Keratinocyte (primary cell): ENCODE data around the gene QRSL1. TPM values are rescaled to one million over a fixed set of nuclear protein-coding genes. Genes with fewer than 3 reads are reported as not detected.

Experiments
- DNase-seq: peaks from one replicate; pipeline ENCODE4 v3.0.0-alpha.2; 2011; ENCODE audit warnings: low read depth, missing footprints, low spot score
- FAIRE-seq: peaks from 2 replicates; lab custom pipeline; 2011; peaks lifted over from hg19 to GRCh38; lab: Jason Lieb, UNC
- H2AFZ ChIP-seq: 2 replicates; pipeline ENCODE4 v1.6.0; 2012; ENCODE audit warnings: low read length, control low read depth, inconsistent platforms; ENCODE audit not compliant: control insufficient read depth
- H3K27ac ChIP-seq: 2 replicates; pipeline ENCODE4 v1.5.1; 2011; ENCODE audit warnings: low read length; ENCODE audit not compliant: control insufficient read depth, insufficient read depth
- H3K27me3 ChIP-seq: 3 replicates; pipeline ENCODE4 v1.6.0; 2011; ENCODE audit warnings: low read length; ENCODE audit not compliant: control insufficient read depth, insufficient read depth; ENCODE audit errors: extremely low read depth
- H3K36me3 ChIP-seq, 2 experiments: 2 replicates in 1 of 2; 3 replicates in 1 of 2; pipeline ENCODE4 v1.5.1; 2011; ENCODE audit warnings: low read length in 2 of 2, mild to moderate bottlenecking in 1 of 2; ENCODE audit not compliant: control insufficient read depth in 2 of 2, insufficient read depth in 2 of 2; ENCODE audit errors: extremely low read depth in 1 of 2
- H3K4me1 ChIP-seq: 3 replicates; pipeline ENCODE4 v1.5.1; 2011; ENCODE audit warnings: low read length; ENCODE audit not compliant: control insufficient read depth, insufficient read depth; ENCODE audit errors: extremely low read depth
- H3K4me2 ChIP-seq: 3 replicates; pipeline ENCODE4 v1.6.0; 2011; ENCODE audit warnings: low read depth, low read length; ENCODE audit not compliant: control insufficient read depth, insufficient read depth; ENCODE audit errors: extremely low read depth
- H3K4me3 ChIP-seq, 3 experiments: fragments of 200-600 bp in 1 of 3; sonication (generic) in 1 of 3; 2 replicates in 2 of 3; 3 replicates in 1 of 3; pipeline ENCODE4 v1.5.1; 2011 to 2016; ENCODE audit warnings: low read length in 3 of 3, mild to moderate bottlenecking in 3 of 3, control low read depth in 2 of 3, inconsistent platforms in 1 of 3, low read depth in 1 of 3, mixed read lengths in 1 of 3, mixed run types in 1 of 3, moderate library complexity in 1 of 3; ENCODE audit not compliant: control insufficient read depth in 2 of 3, insufficient read depth in 2 of 3; ENCODE audit errors: extremely low read depth in 1 of 3
- H3K79me2 ChIP-seq: 2 replicates; pipeline ENCODE4 v1.6.0; 2012; ENCODE audit warnings: low read length; ENCODE audit not compliant: control insufficient read depth, insufficient read depth
- H3K9ac ChIP-seq: 3 replicates; pipeline ENCODE4 v1.6.0; 2011; ENCODE audit warnings: low read length; ENCODE audit not compliant: control insufficient read depth, insufficient read depth; ENCODE audit errors: extremely low read depth
- H3K9me1 ChIP-seq: 3 replicates; pipeline ENCODE4 v1.6.0; 2011; ENCODE audit warnings: low read length; ENCODE audit not compliant: control insufficient read depth, insufficient read depth; ENCODE audit errors: extremely low read depth
- H3K9me3 ChIP-seq: 2 replicates; pipeline ENCODE4 v1.5.1; 2012; ENCODE audit warnings: low read depth, low read length; ENCODE audit not compliant: control insufficient read depth
- H4K20me1 ChIP-seq: 3 replicates; pipeline ENCODE4 v1.6.0; 2011; ENCODE audit warnings: low read length; ENCODE audit not compliant: control insufficient read depth, insufficient read depth; ENCODE audit errors: extremely low read depth
- CTCF ChIP-seq, 3 experiments: IDR thresholded peaks in 1 of 3; conservative IDR thresholded peaks in 1 of 3; optimal IDR thresholded peaks in 1 of 3; 2 replicates in 2 of 3; 3 replicates in 1 of 3; pipeline versions ENCODE3 to v1.5.1; 2011; ENCODE audit warnings: low read length in 3 of 3, mild to moderate bottlenecking in 3 of 3, moderate library complexity in 2 of 3, control low read depth in 1 of 3, inconsistent platforms in 1 of 3; ENCODE audit not compliant: insufficient read depth in 2 of 3; ENCODE audit errors: extremely low read depth in 1 of 3
- EZH2 ChIP-seq: IDR thresholded peaks from one replicate; pipeline ENCODE4 v1.6.1; 2012; ENCODE audit warnings: inconsistent platforms, mild to moderate bottlenecking, low read length, moderate library complexity
- dilution Hi-C: fragments of 300-500 bp; cut with MboI; formaldehyde crosslinking; loops from one replicate; pipeline ENCODE4 v1.7.0; 2020; ENCODE audit warnings: low sequenced_read_pairs; ENCODE audit not compliant: extremely low pct_ligation_motif_present
- polyA plus RNA-seq, 5 experiments: library from polyadenylated mRNA; depleted of rRNA in 3 of 5; stranded (reverse) in 3 of 5; stranded (forward) in 1 of 5; unstranded in 1 of 5; fragments of >200 nt; gene quantifications; 1 replicate in 1 of 5; 2 replicates in 3 of 5; 3 replicates in 1 of 5; pipeline versions ENCODE4 v1.2.1 to v1.2.3, GENCODE V29; 2011 to 2012; ENCODE audit warnings: missing spikeins in 2 of 5, low read depth in 1 of 5, low replicate concordance in 1 of 5

The QRSL1 gene
- polyA plus RNA-seq, 1 donor (not counting 4 experiments of a cell fraction or from before 2014, with no cell fraction given), result 14.6 TPM

GRCh38 chr6:106684011-106684410 lies 54.6 kb downstream of the QRSL1 start:
- no peak for FAIRE-seq

DNA sequence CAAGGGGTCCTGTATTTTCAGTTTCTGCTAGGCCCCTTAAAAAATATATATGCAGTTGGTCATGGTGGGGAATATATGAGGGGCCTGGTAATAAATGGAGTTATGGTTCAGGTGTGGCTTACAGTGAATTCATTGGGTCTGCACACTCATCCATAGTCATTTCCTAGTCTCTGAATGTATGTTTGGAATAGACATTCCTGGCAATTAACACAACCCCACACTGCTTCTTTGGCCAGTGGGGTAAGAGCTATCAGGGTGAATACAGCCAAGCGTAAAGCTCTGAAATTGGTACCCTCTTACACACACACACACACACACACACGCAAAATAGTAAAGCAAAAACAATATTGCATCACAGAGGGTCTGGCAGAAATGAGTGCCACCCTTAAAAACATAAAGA lies 56.5 kb downstream of the QRSL1 start:
- DNase-seq (no peak), FAIRE-seq (no peak)
- Histone ChIP-seq H3K9me1 (no peaks in the 10 kb centered on the region), H3K27me3 (no peaks in the 10 kb centered on the region), H3K79me2 (no peaks in the 10 kb centered on the region), H3K9me3 (no peaks in the 10 kb centered on the region), H3K4me1 (no peaks in the 10 kb centered on the region), H3K9ac (no peak overlapping the region), H3K27ac (no peak overlapping the region), H3K4me3 (no peak overlapping the region), H3K36me3 (no peaks in the 10 kb centered on the region), H4K20me1 (no peaks in the 10 kb centered on the region), H2AFZ (no peak overlapping the region), H3K4me2 (no peak overlapping the region)
- dilution Hi-C loops, result no loop called here
- TF ChIP-seq EZH2, result no peak
- no peak for TF ChIP-seq CTCF (optimal IDR thresholded peaks at IDR 0.05 in 1 of 3, IDR thresholded peaks at IDR 0.05 in 1 of 3, conservative IDR thresholded peaks at IDR 0.05 in 1 of 3; ENCODE audit: extremely low read depth in 1 of 3, insufficient read depth in 2 of 3, low read length in 3 of 3)

More at GRCh38 chr6:106684011-106684410, 54.6 kb downstream of the QRSL1 start:
- Histone ChIP-seq H2AFZ (no peak overlapping the region), H3K27ac (no peak overlapping the region), H3K4me1 (no peaks in the 10 kb centered on the region), H3K27me3 (no peaks in the 10 kb centered on the region), H3K9me1 (no peaks in the 10 kb centered on the region), H3K4me2 (no peak overlapping the region), H3K79me2 (no peaks in the 10 kb centered on the region), H3K4me3 (no peak overlapping the region), H3K36me3 (no peaks in the 10 kb centered on the region), H4K20me1 (no peaks in the 10 kb centered on the region), H3K9ac (no peak overlapping the region), H3K9me3 (no peaks in the 10 kb centered on the region)
- dilution Hi-C loops, result no loop called here
- no peak for TF ChIP-seq EZH2
- no peak for TF ChIP-seq CTCF (optimal IDR thresholded peaks at IDR 0.05 in 1 of 3, IDR thresholded peaks at IDR 0.05 in 1 of 3, conservative IDR thresholded peaks at IDR 0.05 in 1 of 3; ENCODE audit: extremely low read depth in 1 of 3, insufficient read depth in 2 of 3, low read length in 3 of 3)
- no peak for DNase-seq
